GM19099 (cell line): ENCODE data around the gene KNTC1.

Experiments
- POLR2A ChIP-seq: IDR thresholded peaks from 3 replicates; pipeline ENCODE4 v1.6.1; 2011; ENCODE audit warnings: low read depth; ENCODE audit not compliant: insufficient read length; ENCODE audit errors: extremely low read depth

KNTC1 gene, protein sequence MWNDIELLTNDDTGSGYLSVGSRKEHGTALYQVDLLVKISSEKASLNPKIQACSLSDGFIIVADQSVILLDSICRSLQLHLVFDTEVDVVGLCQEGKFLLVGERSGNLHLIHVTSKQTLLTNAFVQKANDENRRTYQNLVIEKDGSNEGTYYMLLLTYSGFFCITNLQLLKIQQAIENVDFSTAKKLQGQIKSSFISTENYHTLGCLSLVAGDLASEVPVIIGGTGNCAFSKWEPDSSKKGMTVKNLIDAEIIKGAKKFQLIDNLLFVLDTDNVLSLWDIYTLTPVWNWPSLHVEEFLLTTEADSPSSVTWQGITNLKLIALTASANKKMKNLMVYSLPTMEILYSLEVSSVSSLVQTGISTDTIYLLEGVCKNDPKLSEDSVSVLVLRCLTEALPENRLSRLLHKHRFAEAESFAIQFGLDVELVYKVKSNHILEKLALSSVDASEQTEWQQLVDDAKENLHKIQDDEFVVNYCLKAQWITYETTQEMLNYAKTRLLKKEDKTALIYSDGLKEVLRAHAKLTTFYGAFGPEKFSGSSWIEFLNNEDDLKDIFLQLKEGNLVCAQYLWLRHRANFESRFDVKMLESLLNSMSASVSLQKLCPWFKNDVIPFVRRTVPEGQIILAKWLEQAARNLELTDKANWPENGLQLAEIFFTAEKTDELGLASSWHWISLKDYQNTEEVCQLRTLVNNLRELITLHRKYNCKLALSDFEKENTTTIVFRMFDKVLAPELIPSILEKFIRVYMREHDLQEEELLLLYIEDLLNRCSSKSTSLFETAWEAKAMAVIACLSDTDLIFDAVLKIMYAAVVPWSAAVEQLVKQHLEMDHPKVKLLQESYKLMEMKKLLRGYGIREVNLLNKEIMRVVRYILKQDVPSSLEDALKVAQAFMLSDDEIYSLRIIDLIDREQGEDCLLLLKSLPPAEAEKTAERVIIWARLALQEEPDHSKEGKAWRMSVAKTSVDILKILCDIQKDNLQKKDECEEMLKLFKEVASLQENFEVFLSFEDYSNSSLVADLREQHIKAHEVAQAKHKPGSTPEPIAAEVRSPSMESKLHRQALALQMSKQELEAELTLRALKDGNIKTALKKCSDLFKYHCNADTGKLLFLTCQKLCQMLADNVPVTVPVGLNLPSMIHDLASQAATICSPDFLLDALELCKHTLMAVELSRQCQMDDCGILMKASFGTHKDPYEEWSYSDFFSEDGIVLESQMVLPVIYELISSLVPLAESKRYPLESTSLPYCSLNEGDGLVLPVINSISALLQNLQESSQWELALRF (N-terminal part only)

DNA sequence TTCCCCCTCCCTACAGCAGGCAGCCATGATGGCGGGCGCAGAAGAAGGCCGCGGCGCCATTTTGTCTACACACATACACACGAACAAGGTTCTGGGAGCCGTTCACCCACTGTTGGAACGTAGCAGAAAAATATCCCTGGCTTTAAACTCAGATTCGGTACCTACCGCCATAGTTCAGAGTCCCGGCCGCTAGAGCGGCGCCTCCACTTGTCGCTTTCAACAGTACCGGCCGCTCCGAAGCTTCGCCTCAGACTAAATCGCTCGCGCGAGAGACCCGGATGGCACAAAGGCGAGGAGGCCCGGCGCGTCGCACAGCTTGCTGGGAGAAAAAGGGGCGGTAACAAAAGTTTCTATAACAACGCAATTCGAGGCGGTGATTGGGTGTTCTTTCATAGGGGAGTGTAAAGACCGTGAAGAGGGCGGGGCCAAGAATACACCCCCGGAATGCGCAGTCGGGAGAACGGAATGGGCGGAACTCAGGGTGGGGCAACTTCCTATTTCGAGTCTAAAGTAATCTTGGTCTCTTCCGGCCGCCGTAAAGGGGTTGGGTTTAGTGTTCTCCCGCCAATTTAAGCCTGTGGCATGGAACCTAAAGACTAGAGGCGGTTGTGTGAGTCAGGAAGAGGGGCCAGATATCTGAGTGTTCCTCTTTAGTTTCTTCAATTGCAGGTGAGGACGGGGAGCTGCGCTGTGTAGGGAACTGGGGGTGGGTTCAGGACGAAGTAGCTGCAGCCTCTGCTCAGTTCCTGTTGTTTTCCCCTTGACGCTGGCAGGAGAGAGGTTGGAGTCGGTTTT lies at the start of gene KNTC1, which contains the start of gene RSRC2:
Gene KNTC1 (plus strand): TSS at position 567 of the 795 bp plus-strand sequence. CDS start 2,815 bp downstream, outside the sequence.
Gene RSRC2 (minus strand): TSS at position 254 of the 795 bp plus-strand sequence. CDS start 83 bp downstream, at position 171.
- TF ChIP-seq POLR2A, result peak; percentile 99

DNA sequence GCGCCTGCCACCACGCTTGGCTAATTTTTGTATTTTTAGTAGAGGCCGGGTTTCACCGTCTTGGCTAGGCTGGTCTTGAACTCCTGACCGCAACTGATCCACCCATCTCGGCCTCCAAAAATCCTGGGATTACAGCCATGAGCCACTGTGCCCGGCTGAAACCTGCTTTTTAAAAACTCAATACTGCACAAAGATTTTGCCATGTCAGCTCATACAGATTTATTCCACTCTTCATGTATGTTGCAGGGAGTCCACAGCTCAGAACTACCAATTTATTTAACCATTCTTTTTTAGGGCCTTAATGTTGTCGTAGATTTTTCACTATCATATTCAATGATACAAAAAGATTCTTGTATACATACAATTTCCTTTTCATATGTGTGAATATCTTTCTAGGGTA lies 46.3 kb upstream of the KNTC1 start:
- TF ChIP-seq POLR2A, result no peak

DNA sequence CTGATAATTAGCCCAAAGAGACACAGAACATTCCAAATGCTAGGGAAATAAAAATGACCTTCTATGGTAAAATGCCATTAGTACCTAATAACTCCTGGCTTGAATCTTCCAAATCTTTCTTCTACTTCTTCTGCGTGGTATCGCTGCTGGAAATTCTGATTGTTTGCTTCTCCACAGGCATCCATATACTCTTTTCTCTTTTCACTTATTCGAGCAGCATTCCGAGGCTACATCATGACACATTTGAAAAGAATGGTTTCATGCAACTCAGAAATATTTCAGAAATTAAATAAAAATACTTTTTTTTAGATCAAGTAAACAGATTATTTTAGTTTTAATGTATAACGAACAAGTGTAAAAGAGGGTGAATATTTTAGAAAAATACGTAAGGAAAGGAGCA lies 45.2 kb upstream of the KNTC1 start:
- no peak for TF ChIP-seq POLR2A

DNA sequence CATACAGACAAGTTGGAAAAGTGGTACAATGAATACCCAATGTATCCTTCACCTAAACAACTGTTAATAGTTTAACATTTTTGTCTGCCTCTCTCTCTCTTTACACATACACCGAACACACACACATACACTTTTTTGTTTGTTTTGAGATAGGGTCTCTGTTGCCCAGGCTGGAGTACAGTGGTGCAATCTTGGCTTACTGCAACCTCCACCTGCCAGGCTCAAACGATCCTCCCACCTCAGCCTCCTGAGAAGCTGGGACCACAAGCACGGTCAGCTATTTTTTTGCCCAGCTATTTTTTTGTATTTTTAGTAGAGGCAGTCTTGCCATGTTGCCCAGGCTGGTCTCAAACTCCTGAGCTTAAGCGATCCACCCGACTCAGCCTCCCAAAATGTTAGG lies 43.1 kb upstream of the KNTC1 start:
- TF ChIP-seq POLR2A, result no peak

DNA sequence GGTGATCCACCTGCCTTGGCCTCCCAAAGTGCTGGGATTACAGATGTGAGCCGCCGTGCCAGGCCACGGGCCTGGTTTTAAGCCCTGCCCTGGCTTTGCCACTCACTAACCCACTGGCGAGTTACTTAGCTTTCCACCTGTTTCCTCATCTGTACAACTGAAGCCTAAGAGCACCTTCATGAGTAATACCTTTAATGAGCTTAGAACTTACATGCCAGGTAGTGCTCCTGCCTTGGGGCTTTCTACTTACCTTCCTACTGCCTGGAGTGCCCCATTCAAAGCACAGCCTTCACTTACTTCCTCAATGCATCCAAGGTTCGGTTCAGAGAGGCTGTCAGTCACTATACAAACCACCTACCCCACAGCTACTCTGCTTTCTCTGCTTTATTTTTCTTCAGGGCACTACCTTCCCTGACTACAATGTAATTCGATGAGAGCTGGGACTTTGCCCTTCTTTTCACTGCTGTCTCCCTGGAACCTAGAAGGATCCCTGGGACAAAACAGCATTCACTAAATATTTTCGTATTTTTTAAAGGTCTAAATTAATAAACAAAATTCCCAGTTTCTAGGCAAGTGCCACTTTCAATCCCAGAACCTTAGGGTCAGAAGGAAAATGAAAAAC lies 40.1 kb upstream of the KNTC1 start:
- no peak for TF ChIP-seq POLR2A

DNA sequence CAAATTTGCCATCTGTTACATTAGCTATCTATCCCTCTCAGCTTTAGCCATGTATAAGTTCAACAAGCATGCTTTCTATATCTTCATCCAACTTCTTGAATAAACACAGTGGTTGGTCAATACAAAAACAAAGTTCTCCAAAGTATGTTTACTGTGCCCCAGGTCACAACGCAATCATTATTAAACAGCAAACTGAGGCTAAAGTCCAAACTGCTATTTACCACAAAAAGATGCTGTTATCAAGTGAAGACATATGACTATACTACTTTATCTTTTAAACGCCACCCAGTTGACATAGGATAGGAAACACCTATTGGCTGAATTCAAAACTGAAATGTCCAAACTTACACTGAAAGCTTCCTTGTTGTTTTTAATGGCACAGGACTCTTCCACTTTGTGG lies 38.0 kb upstream of the KNTC1 start:
- TF ChIP-seq POLR2A, result no peak

DNA sequence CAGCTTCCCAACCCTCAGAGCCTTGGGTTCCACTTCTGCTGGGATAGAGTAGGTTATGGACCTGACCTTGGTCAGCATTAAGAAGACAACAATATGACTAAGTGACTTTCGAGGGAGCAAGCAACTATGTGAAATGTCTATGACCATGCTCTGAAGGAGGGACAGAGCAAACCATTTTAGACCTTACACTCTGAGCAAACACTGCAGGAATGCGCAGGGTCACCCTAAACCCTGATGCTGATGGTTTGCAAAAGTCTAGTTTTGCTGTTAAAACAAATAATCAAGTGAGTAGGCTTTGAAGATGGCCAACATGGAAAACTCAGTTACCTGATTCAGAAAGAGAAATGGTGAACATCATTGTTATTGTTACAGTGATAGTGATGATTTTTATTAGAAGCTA lies 35.1 kb upstream of the KNTC1 start:
- no peak for TF ChIP-seq POLR2A

DNA sequence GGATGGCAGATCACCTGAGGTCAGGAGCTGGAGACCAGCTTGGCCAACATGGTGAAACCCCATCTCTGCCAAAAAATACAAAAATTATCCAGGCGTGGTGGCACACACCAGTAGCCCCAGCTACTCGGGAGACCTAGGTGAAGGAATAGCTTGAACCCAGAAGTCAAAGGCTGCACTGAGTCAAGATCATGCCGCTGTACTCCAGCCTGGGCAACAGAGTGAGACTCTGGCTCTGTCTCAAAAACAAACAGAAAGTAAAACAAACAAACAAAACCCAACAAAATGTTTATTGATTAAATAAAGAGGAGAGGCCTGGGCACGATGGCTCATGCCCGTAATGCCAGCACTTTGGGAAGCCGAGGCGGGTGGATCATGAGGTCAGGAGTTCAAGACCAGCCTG lies 31.8 kb upstream of the KNTC1 start:
- TF ChIP-seq POLR2A, result no peak

DNA sequence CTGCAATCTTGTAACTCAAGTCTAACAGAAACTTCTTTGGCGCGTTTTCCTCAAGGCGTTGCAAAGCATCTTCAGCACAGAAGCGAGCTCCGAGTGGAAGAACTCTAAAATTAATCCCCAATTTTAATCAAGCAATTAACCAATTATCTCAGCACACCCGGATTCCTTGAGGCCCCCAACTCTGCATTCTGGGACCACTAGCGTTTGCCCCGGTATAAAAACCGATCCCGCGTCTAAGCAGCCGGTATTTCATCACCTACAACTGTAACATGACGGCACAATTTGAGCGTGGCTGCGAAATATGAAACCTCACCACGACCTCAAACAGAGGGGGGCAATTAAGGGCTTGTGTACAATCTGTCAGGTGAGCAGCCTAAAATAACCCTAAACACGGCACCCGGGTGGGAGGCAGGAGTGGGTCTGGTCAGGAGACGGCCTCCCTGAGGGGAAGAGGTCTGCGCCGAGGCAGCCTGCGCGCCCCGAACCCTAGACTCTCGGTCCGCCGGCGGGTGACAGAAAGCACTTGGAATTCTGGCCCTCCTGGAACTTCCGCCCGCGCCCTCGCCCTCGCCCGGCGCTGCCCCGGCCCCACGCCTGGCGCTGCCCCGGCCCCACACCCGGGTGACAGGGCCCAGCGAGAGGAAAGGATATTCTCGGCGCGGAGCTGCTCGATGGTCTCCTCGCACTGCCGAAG lies 26.9 kb upstream of the KNTC1 start:
- no peak for TF ChIP-seq POLR2A

DNA sequence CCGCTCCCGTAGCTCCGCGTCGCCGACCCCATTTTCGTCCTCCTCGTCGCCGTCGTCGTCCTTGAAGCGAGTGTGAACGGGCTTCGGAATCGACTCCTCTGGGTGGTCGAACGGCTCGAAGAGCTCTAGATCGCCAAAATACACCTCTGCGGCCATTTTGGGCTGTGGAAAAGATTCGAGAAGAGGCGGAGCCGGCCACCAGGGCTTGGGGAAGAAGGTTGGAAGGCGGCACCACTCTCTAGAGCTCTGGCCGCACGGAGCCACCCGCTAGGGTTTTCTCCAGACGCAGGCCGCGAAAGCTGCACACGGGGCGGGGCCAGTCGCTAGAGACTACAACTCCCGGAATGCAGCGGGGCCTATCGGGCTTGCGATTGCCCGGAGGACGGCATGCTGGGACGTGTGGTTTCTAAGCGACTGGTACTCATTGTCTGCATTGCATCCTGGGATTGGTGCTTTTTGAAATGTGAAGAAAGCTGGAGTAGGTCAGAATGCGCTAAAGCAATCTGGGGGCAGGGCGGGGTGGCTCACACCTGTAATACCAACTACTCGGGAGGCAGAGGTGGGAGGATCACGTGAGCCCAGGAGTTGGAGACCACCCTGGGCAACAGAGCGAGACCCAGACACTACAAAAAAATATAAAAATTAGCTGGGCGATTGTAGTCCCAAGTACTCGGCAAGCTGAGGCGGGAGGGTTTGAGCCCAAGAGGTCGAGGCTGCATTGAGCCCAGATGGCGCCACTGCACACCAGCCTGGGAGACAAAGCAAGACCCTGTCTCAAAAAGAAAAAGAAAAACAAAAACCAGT lies 26.2 kb upstream of the KNTC1 start, which contains the start of gene ZCCHC8:
Gene ZCCHC8 (minus strand): TSS at position 248 of the 804 bp plus-strand sequence. CDS start 92 bp downstream, at position 156.
- TF ChIP-seq POLR2A, result peak; percentile 83

DNA sequence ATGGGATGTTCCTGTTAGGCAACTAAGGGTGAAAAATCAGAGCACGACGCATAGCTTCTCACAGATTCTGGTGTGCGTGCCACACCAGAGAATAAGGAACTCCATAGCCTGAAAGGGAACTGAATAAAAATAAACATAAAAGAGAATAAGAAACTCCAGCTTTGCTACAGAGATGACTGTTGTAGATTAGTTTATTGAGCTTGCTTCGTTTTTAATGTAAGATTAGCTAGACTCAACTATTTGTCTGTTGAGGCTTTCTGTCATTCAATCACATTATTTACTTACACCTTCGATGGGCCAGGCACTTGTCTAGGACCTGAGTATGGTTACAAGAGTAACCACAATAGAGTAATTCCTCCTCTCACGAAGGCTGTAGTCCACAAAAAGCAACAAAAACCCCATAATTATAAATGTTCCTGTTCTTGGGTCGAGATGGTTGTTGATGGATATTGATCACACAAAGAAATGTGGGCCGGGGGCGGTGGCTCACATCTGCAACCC lies 25.5 kb upstream of the KNTC1 start:
- TF ChIP-seq POLR2A, result no peak

DNA sequence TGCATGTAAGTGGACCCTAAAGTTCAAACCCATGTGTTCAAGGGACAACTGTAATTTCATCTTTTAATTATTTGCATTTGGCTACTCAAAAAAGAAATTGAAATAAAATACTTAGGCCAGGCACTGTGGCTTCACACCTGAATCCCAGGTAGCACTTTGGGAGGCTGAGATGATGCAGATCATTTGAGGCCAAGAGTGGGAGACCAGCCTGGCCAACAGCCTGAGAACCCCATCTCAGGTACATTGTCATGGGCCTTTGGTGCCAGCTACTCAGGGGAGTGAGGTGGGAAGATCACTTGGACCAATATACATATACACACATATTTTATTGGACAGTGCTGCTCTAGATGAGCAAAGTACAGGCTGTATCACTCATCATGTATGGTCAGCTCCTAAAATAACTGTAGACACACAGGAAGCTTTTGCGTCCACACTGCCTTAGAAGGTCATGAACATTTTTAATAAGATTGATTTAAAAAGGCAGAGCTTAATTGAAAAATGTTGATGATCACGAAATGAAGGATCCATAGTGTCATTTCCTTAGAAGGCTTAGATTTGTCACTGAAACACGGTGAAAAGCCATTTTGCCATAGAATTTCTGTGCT lies 23.8 kb upstream of the KNTC1 start:
- TF ChIP-seq POLR2A, result no peak
